GM19468 (cell line): ENCODE measurements around the gene HELZ.

ENCODE experiments used
- ATAC-seq: cut with Tn5 transposase; IDR thresholded peaks from one replicate; pipeline ENCODE4 v1.9.1; 2021; ENCODE audit warnings: mild to moderate bottlenecking, moderate library complexity, moderate number of reproducible peaks; ENCODE audit not compliant: unreplicated experiment; ENCODE audit errors: extremely low read depth

The HELZ gene

DNA sequence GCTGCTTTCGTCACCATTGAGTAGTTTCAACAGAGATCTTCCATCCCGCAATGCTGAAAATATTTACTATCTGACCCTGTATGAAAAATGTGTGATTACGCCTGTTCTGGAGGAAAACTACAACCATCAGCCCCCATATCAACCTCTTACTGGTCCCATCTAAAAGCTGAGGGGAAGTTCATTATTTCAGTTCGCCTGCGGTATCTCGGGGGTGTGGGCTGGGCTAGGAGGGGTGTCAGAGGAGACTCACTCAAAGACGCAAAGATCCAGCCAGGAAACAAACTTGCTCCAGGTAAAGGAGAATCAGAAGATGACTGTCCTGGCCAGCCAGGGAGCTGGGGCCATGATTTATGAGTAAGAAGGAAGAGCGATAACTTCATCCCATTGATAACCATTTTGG, 187.0 kb downstream of the HELZ start:
- no peak for ATAC-seq

DNA sequence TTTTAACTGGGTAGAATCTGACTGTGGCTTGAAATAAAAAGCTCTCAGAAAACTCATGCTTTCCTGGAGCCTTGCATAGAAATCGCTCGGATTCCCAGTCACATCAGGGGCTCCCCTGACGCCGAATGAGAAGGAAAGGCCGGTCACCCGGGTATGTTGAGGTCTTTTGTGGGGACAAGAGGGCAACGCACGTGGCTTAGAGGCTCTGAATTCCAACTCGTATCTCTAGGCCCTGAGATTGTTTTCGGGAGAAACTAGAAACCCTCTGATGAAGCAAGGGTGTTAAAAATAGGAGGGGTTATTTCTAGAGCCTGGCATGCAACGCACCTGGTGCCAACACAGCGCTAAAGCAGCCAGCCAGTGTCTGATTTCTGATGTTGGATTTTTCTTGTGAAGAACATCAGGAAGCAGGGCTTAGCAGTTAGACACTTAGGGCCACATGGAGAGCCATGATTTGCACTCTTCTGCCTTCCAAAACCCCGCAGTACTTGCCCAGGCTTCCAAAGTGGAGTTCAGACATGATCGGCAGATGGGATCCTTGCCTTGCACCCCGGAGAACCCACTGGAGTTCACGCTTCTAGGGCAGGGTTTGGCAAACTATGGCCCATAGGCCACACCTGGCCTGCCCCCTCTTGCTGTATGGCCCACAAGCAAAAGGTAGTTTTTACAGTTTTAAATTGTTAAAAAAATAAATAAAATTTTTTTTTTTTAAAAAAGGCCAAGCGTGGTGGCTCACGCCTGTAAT, 188.1 kb downstream of the HELZ start:
- no peak for ATAC-seq

DNA sequence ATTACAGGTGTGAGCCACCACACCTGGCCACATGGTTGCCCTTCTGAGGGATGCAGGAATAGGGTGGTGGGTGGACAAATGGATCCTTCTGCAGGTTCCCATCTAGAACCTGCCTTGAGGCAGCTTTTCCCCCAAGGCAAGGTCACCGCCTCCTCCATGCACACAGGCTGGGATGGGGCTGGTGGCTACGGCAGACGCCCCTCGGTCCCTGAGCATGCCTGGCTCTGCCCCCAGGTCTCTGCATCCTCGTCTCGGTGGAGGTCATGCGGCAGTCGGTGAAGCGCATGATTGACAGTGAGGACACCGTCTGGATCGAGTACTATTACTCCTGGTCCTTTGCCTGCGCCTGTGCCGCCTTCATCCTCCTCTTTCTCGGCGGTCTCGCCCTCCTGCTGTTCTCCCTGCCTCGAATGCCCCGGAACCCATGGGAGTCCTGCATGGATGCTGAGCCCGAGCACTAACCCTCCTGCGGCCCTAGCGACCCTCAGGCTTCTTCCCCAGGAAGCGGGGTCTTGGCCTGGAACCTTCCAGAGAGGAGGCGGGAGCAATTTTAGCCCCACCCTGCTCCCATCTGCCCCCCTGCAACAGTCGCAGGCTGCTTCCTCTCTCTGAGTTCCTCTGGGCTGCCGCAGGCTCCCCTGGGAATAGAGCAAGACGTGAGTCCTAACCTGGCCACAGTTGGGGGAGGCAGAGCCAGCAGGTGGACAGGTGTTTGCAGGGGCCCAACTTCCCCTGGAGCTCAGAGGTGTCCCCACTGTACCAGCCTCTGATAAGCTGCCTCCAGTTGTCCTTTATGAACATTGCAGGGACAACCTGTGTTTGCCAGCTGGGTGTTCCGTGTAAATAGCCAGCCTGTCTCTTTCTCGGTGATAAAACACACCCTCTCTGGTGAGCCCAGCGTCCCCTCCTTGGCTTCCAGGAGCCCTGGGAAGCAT, 188.9 kb downstream of the HELZ start:
- ATAC-seq, result no peak

DNA sequence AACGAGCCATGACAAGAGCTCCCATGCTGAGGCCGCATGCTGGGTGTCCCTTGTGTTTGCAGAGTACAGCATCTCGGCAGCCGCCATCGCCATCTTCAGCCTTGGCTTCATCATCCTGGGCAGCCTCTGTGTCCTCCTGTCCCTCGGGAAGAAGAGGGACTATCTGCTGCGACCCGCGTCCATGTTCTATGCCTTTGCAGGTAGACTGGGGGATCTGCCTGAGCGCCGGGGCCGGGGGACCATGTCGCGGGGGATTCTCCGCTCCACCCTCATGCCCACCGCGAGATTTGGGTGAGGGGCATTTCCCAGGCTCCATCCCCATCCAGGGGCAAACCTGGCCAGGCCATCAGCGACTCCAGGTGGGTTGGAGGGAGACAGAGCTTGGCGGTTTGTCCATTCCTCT, 190.0 kb downstream of the HELZ start:
- no peak for ATAC-seq

DNA sequence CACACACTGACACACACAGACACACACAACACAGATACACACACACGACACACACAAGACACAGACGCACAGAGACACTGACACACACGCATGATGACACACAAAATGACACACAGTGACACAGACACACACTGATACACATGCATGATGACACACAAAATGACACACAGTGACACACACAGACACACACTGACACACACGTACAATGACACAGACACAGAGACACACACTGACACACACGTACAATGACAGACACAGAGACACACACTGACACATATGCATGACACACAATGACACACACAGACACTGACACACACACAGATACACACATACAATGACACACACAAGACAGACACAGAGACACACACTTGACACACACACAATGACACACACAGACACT, 190.4 kb downstream of the HELZ start:
- ATAC-seq, result no peak

DNA sequence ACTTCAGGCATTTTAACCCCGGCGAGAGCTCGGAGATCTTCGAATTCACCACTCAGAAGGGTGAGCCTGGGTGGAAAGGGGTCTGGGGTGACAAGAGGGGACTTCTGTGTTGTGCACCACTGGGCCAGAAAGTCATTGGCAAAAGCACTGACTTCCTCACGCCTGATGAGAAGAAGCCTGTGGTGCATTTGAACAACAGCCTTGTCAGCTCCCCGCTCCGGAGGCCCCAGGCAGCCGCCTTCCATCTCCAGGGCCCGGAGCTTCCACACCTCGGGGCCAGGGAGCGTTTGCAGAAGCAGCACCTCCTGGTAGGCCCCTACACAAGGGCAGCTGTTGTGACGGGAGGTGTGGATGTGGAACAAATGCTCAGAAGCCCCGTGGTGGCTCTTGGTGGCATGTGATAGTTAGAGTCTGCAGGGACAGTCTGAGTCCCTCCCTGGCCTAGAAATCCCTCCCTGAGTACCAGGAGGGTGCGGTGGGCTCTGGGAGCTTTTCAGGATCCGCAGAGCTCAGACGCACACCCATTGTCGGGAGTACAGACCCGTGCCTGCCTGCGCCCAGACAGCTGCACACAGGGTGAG, 190.9 kb downstream of the HELZ start:
- no peak for ATAC-seq

DNA sequence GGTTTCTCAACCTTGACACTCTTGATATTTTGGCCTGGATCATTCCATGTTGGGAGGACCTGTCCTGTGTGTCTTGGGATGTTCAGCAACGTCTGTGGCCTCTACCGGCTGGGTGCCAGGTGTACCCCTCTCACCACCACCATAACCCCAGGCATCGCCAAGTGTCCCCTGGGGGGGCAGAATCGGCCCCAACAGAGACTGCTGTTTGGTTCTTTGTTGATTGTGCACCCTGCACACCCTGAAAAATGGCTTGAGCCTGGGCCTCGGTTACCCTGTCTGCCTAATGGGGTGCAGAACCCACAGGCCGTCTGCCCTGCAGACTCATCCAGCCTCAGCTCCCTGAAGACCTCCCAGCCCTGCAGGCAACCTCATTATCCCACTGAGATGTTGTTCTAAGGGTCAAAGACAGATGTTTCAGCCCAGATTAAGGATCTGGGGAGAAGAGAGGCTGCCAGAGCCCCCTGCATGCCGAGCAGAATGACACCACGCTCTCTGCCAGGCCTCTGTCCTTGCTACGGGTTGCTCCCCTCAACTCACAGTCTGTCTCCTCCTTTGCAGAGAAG, 191.5 kb downstream of the HELZ start:
- no peak for ATAC-seq

DNA sequence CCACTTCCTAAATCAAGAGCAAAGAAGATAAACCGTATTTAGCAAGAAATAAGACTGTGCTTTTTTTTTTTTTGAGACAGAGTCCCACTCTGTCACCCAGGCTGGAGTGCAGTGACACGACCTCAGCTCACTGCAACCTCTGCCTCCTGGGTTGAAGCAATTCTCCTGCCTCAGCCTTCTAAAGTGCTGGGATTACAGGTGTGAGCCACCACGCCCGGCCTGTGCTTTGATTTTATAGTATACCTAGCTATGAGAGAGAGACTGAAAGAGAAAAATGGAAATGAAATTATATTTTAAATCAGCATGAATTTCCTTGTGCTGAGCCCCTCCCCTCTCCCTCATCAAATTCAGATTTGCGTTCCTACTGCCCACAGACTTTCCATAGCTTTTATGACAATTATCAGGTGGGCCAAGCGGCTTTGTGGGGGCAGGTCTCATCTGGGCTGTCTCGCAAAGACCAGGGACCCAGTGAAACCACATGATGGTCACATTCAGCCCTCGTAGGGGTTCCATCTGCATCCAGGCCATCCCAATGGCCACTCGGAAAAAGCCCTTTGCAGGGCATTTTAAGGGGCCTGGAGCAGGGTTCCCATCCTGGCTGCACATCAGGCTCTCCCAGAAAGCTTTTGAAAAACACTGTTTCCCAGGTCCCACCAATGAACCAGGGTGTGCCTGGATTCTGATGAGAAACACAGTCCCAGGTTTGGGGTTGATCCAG, 192.1 kb downstream of the HELZ start:
- no peak for ATAC-seq

DNA sequence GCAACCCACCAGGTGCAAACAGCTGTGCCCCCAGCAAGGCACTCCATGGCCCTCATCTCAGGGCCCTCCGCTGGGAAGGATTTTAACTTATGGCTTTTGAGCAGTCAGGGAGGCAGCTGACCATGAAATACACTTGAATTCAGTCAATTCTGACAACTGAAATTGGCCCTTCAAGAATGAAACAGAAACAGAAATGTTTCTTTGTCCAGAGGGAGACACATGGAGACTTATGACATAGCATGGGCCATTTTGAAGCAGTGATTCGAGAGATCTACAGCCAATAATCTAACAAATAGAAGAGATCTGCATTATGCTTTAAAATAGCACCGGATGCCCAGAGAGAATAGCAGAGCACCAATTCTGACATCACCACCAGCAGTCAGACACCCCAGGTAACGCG, 193.2 kb downstream of the HELZ start:
- no peak for ATAC-seq

DNA sequence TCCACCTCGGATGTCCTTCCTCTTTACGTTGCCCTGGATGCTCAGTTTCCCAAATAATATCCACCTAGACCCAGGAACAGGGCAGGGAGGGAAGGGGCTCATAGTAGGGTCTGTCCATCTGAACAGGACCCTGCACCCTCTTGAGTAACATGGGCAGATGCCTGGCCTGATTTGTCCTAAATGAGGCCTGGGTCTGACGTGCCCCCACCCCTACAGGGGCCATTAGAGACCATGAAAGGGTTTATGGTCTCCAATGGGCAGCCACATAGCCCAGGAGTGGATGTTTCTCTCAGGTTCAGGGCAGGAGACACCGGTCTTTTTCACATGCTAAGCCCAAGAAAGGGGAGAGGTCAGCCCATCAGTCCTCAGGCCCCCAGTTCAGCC, 193.8 kb downstream of the HELZ start:
- no peak for ATAC-seq

DNA sequence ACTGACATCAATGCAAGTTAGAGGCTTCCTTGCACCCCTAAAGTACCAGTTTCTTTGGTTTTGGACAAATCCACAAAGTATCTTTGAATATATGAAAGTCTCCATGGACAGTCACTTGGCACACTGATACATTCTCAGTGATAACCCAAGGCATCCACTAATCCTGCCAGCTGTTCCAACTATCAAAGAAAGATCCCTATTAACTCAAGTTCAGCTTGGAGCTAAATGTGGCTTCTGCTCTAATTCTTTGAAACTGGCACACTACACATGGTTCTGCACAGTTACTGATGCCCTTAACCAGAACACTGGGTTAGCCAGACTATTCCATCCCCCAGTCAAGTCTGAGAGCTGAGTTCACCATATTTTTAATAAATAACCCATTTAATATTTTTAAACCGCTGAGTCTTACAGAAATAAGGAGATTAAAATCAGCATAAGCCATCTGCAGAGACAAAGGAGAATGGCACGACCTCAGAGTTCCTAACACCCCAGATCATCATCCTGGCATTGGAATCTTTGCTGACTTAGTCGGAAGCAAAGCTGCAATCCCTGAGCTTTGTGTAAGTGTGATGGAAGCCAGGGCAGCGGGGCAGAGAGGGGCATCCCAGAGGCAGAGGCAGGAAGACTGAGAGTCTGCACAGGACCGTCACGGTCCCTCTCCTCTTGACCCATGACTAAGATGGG, 194.4 kb downstream of the HELZ start:
- no peak for ATAC-seq

DNA sequence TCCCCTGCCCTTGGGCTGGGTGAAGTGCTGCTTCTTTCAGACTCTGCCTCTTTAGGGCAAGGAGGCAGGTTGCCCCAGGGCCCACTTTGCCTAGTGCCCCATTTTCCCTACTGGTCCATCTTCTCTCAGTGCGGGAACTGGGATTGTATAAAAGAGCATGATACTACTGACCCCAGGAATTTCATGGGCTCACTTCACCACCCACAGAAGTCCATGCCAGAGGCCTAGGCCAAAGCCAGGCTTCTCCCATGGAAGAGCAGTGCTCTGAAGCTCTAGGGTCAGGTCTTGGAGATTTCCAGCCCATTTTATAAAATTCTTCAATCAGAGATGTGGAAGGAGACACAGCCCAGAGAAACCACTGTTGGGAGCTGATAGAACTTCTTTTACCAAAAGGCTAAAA, 194.9 kb downstream of the HELZ start:
- no peak for ATAC-seq

DNA sequence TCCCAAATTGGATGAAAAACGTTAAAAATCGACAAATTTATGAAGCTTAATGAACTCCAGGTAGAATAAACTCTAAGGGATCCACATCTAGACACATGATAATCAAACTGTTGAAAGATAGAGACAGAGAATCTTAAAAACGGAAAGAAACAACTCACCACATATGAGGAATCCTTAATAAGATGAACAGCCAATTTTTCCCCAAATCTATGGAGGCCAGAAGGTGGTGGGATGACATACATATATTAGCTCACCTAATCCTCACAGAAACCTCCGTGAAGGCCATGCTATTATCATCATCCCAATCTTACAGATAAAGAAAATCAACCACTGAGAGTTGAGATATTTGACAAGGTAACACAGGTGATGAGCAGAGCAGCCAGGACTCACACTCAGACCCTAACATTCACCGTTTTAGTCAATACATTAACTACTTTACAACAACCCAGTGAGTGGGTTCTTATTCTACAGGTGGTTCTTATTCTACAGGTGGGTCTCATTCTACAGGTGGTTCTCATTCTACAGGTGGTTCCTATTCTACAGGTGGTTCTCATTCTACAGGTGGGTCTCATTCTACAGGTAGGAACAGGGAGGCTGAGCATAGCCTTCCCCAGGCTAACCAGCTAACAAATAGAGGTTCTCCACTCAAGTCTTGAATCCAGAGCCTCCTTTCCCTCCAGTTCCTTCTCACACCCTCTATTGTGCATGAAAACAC, 195.8 kb downstream of the HELZ start:
- no peak for ATAC-seq

DNA sequence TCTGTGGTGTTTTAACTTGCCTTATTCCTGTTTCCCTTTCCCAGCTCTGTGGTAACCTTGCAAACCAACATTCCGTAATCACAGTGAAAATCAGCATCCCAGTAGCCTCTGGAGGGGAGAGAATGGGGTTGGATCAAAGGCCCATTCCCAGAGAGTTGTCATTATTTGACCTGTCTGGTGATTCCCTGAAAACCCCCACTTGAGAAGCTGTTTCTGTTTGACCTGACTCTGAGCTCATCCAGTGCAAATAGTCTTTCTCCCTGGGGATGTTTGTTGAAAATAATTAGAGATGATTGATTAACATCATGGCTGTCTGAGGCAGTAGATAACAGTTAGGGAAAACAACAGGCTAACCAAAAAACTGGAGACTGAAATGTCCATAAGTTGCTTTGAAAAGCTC, 197.6 kb downstream of the HELZ start:
- ATAC-seq, result no peak

DNA sequence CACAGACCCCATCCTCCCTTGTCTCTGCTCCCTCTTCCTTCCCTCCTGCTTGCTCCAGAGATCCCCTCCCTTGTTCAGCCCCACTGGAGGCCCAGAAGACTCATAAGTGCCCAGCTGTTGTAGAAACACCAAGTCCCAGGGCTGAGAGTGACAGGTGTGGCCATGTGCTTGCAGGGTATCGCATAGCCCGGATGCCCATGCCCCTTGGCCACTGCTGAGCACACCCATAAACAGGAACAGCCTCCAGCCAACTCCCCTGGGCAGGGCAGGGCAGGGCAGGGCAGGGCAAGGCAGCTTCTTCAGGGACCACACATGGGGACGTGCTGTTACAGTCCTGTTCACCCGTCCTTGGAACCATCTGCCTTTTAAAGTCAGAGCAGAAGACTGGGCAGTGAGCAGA, 198.6 kb downstream of the HELZ start:
- no peak for ATAC-seq

DNA sequence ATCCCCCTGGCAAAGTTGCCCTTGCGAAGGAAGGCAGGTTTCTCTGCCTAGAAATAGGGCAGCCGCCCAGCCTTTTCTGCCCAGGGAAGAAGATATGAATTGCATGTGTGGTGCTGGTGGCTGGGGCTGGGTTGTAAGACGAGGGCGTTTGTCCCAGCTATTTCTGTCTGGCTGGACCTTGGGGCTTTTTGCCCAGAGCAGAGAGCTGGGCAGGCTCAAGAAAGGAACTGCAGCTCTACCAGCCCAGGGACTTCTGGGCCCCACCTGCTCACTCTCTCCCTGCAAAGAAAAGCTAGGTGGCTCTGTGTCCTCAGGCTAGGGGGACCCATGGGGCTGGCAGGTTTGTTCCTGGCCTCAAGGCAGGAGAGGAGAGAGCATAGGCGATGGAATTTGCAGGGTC, 200.1 kb downstream of the HELZ start:
- ATAC-seq, result no peak

DNA sequence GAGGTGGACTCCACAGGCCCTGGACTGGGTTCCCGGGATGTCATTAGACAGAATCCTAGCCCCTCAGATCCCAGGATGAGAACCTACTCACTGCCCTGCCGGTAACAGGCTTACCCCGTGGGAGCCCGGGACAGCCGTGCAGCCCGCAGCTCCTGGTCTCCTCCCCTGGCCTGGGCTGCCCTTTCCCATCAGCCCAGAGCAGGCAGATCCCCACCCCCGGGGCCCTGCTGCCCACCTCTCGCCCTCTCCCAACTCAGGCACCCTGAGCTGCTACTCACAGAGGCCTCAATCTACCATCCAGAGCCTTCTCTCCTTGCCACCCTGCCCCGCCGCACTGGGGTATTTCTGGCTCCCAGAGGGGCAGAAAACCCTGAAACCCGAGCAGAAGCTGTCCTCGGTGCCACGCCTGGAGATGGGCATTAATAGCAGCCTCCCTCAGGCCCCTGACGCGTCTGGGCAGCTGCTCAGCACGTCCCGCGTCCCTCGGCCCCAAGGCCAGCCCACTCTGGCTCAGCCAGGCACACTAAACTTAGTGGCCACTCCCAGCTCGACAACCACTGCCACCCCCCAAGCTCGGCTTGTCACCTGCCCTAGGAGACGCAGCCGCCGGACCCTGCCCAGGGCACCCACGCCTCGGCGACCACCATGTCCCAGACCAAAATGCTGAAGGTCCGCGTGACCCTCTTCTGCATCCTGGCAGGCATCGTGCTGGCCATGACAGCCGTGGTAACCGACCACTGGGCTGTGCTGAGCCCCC, 200.8 kb downstream of the HELZ start, which contains the start of gene CACNG1:
CACNG1 (plus strand) TSS at position 539 of the 757 bp plus-strand sequence; CDS start at position 646, 107 bp downstream.
- no peak for ATAC-seq

DNA sequence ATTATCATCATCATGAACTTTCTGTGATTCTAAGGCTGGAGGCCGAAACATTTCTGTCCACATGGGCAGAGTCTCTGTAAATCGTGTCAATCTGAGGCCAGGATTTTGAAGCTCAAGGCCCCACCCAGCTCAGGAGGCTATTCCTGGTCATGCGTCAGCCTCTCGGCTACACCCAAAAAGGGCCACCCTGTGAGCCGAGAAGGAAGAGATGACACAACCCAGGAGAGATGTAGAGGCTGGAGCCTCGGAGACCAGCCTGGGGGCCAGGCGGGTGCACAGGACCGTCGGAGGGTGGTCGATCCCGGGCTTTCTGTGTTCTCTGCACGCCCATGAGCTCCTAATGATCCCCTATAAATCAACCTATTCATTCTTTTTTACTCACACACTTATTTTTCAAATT, 201.7 kb downstream of the HELZ start:
- no peak for ATAC-seq
